Globus pallidus (tissue), 1 donor: ENCODE data around the gene IGLL5.

Experiments
- DNase-seq: peaks from one replicate; pipeline ENCODE4 v3.0.0-alpha.2; 2015; ENCODE audit warnings: low spot score

IGLL5 gene

DNA sequence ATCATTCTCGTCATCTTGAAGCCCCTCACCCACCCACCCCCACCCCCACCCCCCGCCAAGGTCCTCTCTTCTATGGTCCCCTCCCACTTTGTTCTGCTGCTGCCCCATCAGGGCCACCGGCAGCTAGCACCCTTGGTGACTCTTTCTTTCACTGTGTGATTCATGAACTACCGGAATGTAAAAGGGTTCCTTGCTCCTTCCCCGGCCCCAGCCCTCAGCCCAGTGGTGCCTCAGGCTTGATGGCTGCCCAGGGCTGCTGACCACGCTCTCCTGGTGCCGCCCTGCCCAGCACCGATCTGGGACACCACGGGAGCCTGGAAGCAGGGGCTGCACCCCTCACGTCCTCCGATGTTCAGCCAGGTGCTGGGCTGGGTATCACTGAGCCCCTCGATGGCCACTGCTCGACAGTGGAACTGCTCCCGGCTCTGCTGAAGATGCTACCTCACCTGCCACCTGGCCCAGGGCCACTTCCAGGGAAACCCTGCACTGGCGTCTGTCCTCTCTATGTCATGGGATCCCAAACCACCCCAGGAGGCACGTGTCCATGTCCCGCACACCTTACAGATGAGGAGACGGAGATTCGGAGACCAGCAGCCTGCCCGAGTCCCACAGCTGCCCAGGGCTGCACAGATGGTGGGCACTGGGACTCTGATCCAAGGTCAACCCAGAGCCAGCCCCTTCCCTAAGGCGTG, 39.7 kb downstream of the IGLL5 start:
- no peak for DNase-seq

- DNase-seq, result no peak
Measured at GRCh38 chr22:22927888-22928665, 40.5 kb downstream of the IGLL5 start.

- peak; percentile 14 for DNase-seq
Measured at GRCh38 chr22:22928666-22929380, 41.2 kb downstream of the IGLL5 start.

GRCh38 chr22:22929381-22930221, 42.0 kb downstream of the IGLL5 start:
- no peak for DNase-seq

DNA sequence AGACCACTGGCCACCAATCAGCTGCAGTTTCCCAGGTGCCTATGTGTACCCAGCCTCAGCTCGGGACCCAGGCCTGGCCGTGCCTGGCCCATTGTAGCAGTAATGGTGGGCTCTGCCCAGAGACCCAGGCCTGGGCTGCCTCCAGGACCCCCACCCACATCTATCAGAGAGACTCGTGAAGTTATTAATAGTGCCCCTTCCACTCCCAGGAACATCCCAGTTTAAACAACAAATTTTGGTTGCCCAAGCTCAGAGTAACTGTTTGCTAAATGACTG, 42.5 kb downstream of the IGLL5 start:
- no peak for DNase-seq

DNA sequence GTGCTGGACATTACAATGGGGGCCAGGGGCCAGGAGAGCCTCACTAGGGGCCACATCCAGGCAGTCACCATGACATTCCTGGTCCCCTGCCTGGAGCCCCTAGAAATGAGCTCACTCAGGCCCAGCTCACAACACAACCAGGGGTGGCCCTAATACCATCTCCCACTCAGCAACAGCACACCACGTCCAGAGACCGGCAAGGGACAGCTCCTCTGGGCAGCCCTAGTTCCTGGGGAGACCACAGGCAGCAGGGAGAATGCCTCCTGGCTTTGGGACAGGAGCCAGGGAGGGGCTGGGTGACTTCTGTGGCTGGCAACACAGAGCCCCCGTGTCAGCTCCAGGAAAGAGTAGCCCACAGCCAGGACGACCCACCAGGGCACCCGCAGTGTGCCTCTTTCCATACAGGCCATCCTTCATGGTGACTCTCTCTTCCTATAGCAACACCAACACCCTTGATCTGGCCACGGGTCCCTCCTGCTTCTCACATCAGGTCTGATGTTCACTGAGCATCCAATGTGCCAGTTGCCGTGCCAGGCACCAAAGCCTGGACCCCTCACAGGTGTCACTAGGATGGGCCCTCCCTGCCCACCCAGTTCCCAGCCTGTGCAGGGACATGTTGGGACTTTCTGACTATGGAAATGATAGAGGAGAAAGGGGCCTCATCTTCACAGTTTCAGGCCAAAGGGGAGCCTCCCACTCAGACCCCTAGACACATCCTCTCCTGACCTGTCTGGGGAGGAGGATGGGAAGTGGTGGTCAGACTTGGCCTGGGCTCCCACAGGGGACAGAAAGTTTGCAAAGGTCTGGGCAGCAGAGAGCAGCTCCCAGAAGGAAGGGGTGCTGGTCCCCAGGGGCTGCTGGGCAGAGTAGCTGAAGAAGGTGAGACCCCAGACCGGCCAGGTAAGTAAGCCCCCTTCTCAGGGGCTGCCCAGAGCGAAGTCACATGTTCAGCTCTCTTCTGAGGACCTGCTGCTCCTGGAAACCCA, 43.2 kb downstream of the IGLL5 start:
- no peak for DNase-seq

GRCh38 chr22:22931557-22932270, 44.1 kb downstream of the IGLL5 start:
- DNase-seq, result no peak

DNA sequence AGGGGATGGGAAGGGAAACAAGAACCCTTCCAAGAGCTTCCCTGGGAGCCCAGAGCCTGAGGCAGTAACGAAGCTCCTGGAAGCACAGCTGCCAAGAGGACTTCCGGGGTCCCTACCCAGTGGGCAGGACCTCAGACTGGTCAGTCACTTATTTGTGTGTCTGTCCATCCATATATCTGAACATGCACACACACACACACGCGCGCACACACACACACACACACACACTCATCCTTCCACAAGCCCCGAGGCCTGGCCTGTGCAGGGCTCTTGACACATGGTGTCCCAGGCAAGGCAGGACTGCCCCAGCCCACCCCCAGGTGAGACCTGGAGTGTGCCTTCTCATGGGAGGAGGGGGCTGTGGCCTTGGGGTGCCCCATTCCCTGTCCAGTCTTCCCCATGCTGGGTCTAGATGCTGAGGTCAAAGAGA, 44.9 kb downstream of the IGLL5 start:
- no peak for DNase-seq

DNA sequence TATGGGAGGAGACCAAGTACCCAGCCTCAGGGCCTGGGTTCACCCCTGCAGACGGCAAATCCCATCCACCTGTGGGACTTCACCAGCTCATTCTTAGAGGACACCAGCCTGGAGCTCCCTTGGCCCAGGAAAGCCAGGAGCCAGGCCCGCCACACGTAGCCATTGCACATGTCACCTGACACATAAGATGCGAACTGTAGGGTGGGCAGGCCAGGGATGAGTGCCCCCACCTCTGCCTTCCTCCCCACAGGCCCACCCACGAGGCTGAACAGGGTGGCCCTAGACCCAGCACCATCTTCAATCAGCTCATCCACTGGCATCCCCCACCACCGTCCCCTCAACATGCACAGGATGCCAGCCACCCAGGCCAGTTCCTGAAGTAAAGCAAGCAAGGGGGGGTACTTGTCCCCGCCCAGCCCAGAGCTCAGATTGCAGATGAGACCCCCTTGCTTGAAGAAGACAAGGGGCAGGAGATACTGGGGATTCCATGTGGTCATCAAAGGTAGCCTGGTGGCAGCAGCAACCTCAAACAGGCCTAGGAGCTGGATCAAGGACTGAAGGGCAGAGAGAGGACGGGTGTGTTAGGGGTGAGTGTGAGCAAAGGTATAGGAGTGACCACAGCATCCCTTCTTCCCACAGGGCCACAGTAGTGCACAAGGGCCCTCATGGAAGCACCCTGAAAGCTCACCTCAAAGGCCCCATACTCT, 45.6 kb downstream of the IGLL5 start:
- no peak for DNase-seq

DNA sequence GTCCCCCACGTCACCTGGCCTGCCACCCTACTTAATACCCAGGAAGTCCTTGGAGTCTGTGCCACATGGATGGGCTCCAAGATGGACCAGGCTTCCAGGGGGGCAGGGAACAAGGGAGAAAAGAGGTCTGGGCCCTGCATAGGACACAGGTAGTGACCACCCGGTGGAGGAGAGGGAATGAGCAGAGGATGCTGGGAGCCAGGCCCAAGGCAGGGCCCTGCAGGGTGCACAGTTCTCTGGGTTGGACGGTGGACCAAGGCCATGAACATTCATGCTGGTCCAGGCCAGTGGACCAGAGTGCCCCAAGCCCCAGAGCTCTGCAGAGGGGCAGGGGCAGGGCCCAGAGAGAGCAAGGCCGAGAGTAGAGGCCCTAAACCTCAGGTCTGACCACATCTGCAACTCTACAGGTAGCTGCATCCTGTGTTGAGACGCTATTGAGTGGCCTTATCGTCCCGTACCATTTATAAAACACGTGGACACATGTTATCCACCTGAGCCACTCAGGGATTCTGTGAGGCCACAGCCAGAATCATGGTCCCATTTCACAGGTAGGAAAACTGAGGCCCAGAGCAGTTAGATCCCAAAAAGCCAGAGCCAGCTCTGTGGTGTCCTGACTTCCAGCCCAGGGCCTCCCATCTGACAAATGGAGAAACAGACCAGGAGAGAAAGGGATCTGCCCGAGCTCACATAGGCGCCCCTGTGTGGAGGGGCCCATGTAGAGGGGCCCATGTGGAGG, 46.4 kb downstream of the IGLL5 start:
- no peak for DNase-seq

GRCh38 chr22:22934543-22935055, 47.0 kb downstream of the IGLL5 start:
- no peak for DNase-seq

DNA sequence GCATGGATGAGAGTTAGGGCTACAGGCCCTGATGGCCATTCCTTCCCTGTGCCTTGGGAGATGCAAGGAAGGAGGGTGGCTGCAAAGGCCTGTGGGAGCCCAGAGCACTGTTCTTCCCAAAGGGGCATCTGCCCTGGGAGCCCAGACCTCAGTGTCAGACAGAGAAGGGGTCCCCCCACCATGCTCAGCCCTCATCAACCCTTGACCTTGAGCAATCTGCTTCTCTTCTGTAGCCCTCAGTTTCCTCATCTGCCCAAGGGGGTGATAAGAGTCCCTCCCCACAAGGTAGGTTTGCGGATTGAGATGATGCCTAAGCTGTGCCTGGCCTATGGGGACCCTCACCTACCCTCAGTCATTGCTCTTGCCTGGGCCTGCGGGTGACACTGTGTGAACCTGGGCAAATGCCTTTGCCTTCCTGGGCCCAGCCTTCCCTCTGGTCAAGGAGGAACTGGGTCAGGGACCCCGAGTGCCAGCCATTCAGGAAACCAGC, 47.5 kb downstream of the IGLL5 start:
- DNase-seq, result no peak

- no peak for DNase-seq
Measured at GRCh38 chr22:22935546-22936157, 48.0 kb downstream of the IGLL5 start.

DNA sequence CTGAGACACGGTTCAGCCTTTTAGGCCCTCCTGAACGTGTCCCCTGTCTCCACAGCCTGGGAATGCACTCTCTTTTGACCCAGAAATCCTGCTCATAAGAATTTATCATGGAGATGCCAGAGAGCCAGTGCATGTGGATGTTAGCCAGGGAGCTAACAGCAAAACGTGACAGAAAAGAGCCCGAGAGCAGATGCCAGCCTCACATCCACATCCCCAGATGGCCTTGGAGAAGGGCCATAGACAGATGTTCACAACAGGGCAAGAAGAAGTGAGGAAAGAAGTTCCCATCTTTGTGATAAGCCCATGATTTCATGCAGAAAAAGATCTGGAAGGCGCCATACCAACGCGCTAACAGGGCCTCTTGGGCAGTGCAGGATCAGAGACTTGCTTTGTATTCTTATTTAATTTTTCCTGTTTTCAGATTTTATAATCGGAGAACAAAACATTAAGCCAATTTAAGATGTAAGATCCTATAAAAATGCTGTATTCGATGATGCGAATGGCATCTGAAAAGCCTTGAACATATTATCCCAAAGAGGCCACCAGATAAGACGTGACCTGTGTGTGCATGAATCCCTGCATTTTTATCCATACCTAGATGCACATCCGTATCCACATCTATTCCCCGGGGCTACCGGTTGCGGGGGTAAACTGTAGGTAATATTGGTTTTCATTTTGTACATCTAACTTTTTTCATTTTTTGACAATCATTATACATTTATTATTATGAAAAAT, 48.7 kb downstream of the IGLL5 start:
- DNase-seq, result no peak

- DNase-seq, result no peak
Measured at GRCh38 chr22:22936915-22937656, 49.5 kb downstream of the IGLL5 start.

- no peak for DNase-seq
Measured at GRCh38 chr22:22937894-22938480, 50.4 kb downstream of the IGLL5 start.
